OCI-LY7 (cell line): ENCODE results near the gene AURKB. TPM values are rescaled to one million over a fixed set of nuclear protein-coding genes. Genes with fewer than 3 reads are reported as not detected.

ENCODE experiments used
- BruUV-seq: library from RNA; stranded (reverse); fragments of 400-500 nt; replicated peaks from 2 replicates; lab custom pipeline; 2021; lab: Mats Ljungman, UMichigan
- CTCF ChIA-PET: fragments of 300-600 bp; sonication (Branson Sonifier 250); formaldehyde crosslinking; loops from one replicate; lab custom pipeline; 2022; ENCODE audit warnings: antibody characterized with exemption; ENCODE audit not compliant: unreplicated experiment; lab: Charles Lee
- POLR2A ChIA-PET: fragments of 300-600 bp; sonication (Branson Sonifier 250); formaldehyde crosslinking; loops from one replicate; lab custom pipeline; 2022; ENCODE audit warnings: antibody characterized with exemption; lab: Charles Lee
- DNase-seq: peaks from one replicate; pipeline ENCODE4 v3.0.0-alpha.2; 2015; ENCODE audit warnings: low spot score
- H2AFZ ChIP-seq: fragments of 200-600 bp; sonication (generic), shearing (Covaris generic); 2 replicates; pipeline ENCODE4 v1.6.1; 2014; ENCODE audit warnings: mild to moderate bottlenecking, antibody characterized with exemption, low read length, moderate library complexity
- H3K27ac ChIP-seq: fragments of 200-600 bp; sonication (generic); 2 replicates; pipeline ENCODE4 v1.5.1; 2014; ENCODE audit warnings: mixed run types, low read depth, mild to moderate bottlenecking, moderate library complexity, low read length, inconsistent platforms; ENCODE audit not compliant: poor library complexity, severe bottlenecking
- H3K36me3 ChIP-seq: fragments of 200-600 bp; sonication (generic); 2 replicates; pipeline ENCODE4 v1.6.1; 2014; ENCODE audit warnings: mild to moderate bottlenecking, antibody characterized with exemption, low read length, moderate library complexity, mixed read lengths; ENCODE audit not compliant: insufficient read depth
- H3K4me1 ChIP-seq: fragments of 200-600 bp; sonication (generic); 2 replicates; pipeline ENCODE4 v1.5.1; 2014; ENCODE audit warnings: mild to moderate bottlenecking, low read length; ENCODE audit not compliant: insufficient read depth, poor library complexity, severe bottlenecking
- H3K4me2 ChIP-seq: fragments of 200-600 bp; sonication (generic); 2 replicates; pipeline ENCODE4 v1.6.1; 2014; ENCODE audit warnings: mild to moderate bottlenecking, low read length
- H3K4me3 ChIP-seq: fragments of 200-600 bp; sonication (generic); 2 replicates; pipeline ENCODE4 v1.5.1; 2014; ENCODE audit warnings: mild to moderate bottlenecking, low read depth, low read length; ENCODE audit not compliant: poor library complexity, severe bottlenecking
- H3K79me2 ChIP-seq: fragments of 200-600 bp; sonication (generic); 2 replicates; pipeline ENCODE4 v1.6.1; 2016; ENCODE audit warnings: low read depth, mild to moderate bottlenecking, low read length, moderate library complexity, mixed read lengths; ENCODE audit not compliant: insufficient read depth
- H3K9me2 ChIP-seq: fragments of 200-600 bp; sonication (generic); 2 replicates; pipeline ENCODE4 v1.6.1; 2016; ENCODE audit warnings: mild to moderate bottlenecking, low read length, mixed read lengths; ENCODE audit not compliant: insufficient read depth
- H3K9me3 ChIP-seq: fragments of 200-600 bp; sonication (generic); 2 replicates; pipeline ENCODE4 v1.6.1; 2014; ENCODE audit warnings: mild to moderate bottlenecking, mixed run types, low read length, mixed read lengths
- H4K20me1 ChIP-seq: fragments of 200-600 bp; sonication (generic); 2 replicates; pipeline ENCODE4 v1.6.1; 2014; ENCODE audit warnings: mild to moderate bottlenecking, antibody characterized with exemption, low read length, moderate library complexity, mixed read lengths; ENCODE audit not compliant: insufficient read depth
- EZH2phosphoT487 ChIP-seq: fragments of 200-600 bp; sonication (generic); IDR thresholded peaks from 2 replicates; pipeline ENCODE4 v1.6.1; 2018; ENCODE audit warnings: low read depth, borderline replicate concordance, mild to moderate bottlenecking, mixed run types, antibody characterized with exemption, low read length, moderate library complexity, mixed read lengths
- intact Hi-C: fragments of 100-400 bp; cut with micrococcal nuclease; formaldehyde crosslinking; loops from one replicate; pipeline ENCODE4 v1.10.0; 2022; ENCODE audit not compliant: unreplicated experiment
- total RNA-seq, 2 experiments: library from RNA; depleted of rRNA in 1 of 2; stranded (reverse); fragments of >200 nt in 1 of 2; shearing (Covaris generic) in 1 of 2; gene quantifications; 2 replicates each; pipeline ENCODE4 v1.2.3, GENCODE V29; 2014 to 2022
- TF ChIP-seq, protein P1 (sequence below): fragments of 200-600 bp; sonication (generic); conservative IDR thresholded peaks from 2 replicates; pipeline ENCODE4 v1.5.1; 2014; ENCODE audit warnings: mild to moderate bottlenecking, antibody characterized with exemption, low read length, moderate library complexity, mixed read lengths

The AURKB gene
- total RNA-seq, 2 experiments from 2014 or later: 283 to 310 TPM

GRCh38 chr17:8234361-8235270, 24.2 kb upstream of the AURKB start:
- CTCF ChIA-PET: interaction anchor here (0.6 kb wide), 1 partner anchor 58 kb away, joined by 3 read pairs; no protein-coding TSS in a partner anchor
- TF ChIP-seq, protein P1, sequence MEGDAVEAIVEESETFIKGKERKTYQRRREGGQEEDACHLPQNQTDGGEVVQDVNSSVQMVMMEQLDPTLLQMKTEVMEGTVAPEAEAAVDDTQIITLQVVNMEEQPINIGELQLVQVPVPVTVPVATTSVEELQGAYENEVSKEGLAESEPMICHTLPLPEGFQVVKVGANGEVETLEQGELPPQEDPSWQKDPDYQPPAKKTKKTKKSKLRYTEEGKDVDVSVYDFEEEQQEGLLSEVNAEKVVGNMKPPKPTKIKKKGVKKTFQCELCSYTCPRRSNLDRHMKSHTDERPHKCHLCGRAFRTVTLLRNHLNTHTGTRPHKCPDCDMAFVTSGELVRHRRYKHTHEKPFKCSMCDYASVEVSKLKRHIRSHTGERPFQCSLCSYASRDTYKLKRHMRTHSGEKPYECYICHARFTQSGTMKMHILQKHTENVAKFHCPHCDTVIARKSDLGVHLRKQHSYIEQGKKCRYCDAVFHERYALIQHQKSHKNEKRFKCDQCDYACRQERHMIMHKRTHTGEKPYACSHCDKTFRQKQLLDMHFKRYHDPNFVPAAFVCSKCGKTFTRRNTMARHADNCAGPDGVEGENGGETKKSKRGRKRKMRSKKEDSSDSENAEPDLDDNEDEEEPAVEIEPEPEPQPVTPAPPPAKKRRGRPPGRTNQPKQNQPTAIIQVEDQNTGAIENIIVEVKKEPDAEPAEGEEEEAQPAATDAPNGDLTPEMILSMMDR: no peak
- no peak for TF ChIP-seq EZH2phosphoT487
- intact Hi-C loops: no loop called here
- POLR2A ChIA-PET: interaction anchor here (1.4 kb wide), 1 partner anchor 60 kb away, joined by 4 read pairs; the partner anchor contains the start of gene SLC25A35
- H2AFZ ChIP-seq: no peak overlapping the region
- no peaks in the 10 kb centered on the region for H4K20me1 ChIP-seq
- no peaks in the 10 kb centered on the region for H3K9me2 ChIP-seq
- H3K36me3 ChIP-seq: peaks cover 96% of the 10 kb centered on the region
- BruUV-seq: no TSS peak
- no peak for DNase-seq
- H3K4me2 ChIP-seq: no peak overlapping the region
- no peaks in the 10 kb centered on the region for H3K4me1 ChIP-seq
- no peak overlapping the region for H3K4me3 ChIP-seq
- no peaks in the 10 kb centered on the region for H3K79me2 ChIP-seq
- H3K9me3 ChIP-seq: no peaks in the 10 kb centered on the region
- no peak overlapping the region for H3K27ac ChIP-seq

GRCh38 chr17:8231701-8232100, 21.3 kb upstream of the AURKB start:
- H3K4me2 ChIP-seq: no peak overlapping the region
- no peak for DNase-seq
- no peak overlapping the region for H2AFZ ChIP-seq
- H3K4me3 ChIP-seq: no peak overlapping the region
- CTCF ChIA-PET: no interaction called here
- no peaks in the 10 kb centered on the region for H3K79me2 ChIP-seq
- no peaks in the 10 kb centered on the region for H4K20me1 ChIP-seq
- H3K36me3 ChIP-seq: peaks cover 100% of the 10 kb centered on the region
- intact Hi-C loops: no loop called here
- BruUV-seq: no TSS peak
- H3K9me3 ChIP-seq: no peaks in the 10 kb centered on the region
- no peaks in the 10 kb centered on the region for H3K9me2 ChIP-seq
- TF ChIP-seq, protein P1: no peak
- no peak for TF ChIP-seq EZH2phosphoT487
- H3K4me1 ChIP-seq: no peaks in the 10 kb centered on the region
- H3K27ac ChIP-seq: no peak overlapping the region
- POLR2A ChIA-PET: no interaction called here

DNA sequence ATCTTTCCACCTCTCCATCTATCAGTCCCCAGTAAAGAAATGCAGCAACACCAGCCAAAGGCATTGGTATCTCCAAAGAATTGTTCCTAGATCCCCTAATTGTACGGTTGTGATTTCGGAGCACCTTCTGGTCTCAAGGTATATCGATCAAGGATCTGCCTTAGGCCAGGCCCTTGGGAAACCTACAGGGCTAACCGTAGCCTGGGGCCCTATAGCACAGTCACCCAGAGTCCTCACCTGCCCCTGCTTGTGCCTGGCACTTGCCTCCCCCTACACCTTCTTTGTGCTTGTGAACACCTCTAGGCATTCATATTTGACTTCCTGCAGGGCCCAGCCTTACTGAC, 16.8 kb upstream of the AURKB start:
- H3K4me1 ChIP-seq: peaks cover 11% of the 10 kb centered on the region
- H3K36me3 ChIP-seq: peaks cover 70% of the 10 kb centered on the region
- H3K27ac ChIP-seq: no peak overlapping the region
- DNase-seq: no peak
- no peaks in the 10 kb centered on the region for H3K9me3 ChIP-seq
- H2AFZ ChIP-seq: no peak overlapping the region
- BruUV-seq: no TSS peak
- intact Hi-C loops: no loop called here
- CTCF ChIA-PET: no interaction called here
- H3K9me2 ChIP-seq: no peaks in the 10 kb centered on the region
- POLR2A ChIA-PET: interaction anchor here (0.6 to 1.0 kb wide), 4 partner anchors 8 to 68 kb away, joined by 3 to 7 read pairs (median 4); partner anchors contain the start of genes CTC1 and SLC25A35
- H3K4me2 ChIP-seq: no peak overlapping the region
- TF ChIP-seq EZH2phosphoT487: no peak
- TF ChIP-seq, protein P1: no peak
- no peaks in the 10 kb centered on the region for H3K79me2 ChIP-seq
- H3K4me3 ChIP-seq: no peak overlapping the region
- H4K20me1 ChIP-seq: no peaks in the 10 kb centered on the region
